HepG2 (cell line): ENCODE measurements around the gene ASPRV1. TPM values are rescaled to one million over a fixed set of nuclear protein-coding genes. Genes with fewer than 3 reads are reported as not detected.

Experiments used
- CCDC6 ChIP-seq: sonication (generic); formaldehyde crosslinking; IDR thresholded peaks from 2 replicates; pipeline ENCODE4 v1.8.1; 2022; ENCODE audit warnings: mild to moderate bottlenecking, missing genetic modification reagents, moderate library complexity
- CHD2 ChIP-seq: IDR thresholded peaks from 2 replicates; pipeline ENCODE4 v1.6.1; 2011; ENCODE audit warnings: low read depth, low read length, improper control_type of control experiment
- HDAC1 ChIP-seq: sonication (generic); formaldehyde crosslinking; IDR thresholded peaks from 2 replicates; pipeline ENCODE4 v1.5.1; 2020; ENCODE audit warnings: mild to moderate bottlenecking, missing genetic modification reagents
- HES4 ChIP-seq: sonication (generic); formaldehyde crosslinking; IDR thresholded peaks from 2 replicates; pipeline ENCODE4 v1.9.0; 2021; ENCODE audit warnings: mild to moderate bottlenecking, missing genetic modification reagents, borderline replicate concordance
- HMG20A ChIP-seq: IDR thresholded peaks from 2 replicates; pipeline ENCODE4 v1.6.1; 2016; ENCODE audit warnings: borderline replicate concordance
- TGIF2 ChIP-seq: IDR thresholded peaks from 2 replicates; pipeline ENCODE4 v1.6.1; 2016; ENCODE audit warnings: control low read depth, missing compliant biosample characterization
- ZNF563 ChIP-seq: sonication (generic); formaldehyde crosslinking; IDR thresholded peaks from 2 replicates; pipeline ENCODE4 v1.8.0; 2022; ENCODE audit warnings: mild to moderate bottlenecking, moderate library complexity, missing genetic modification reagents
- ZNF781 ChIP-seq: sonication (generic); formaldehyde crosslinking; IDR thresholded peaks from 2 replicates; pipeline ENCODE4 v1.5.1; 2020; ENCODE audit warnings: borderline replicate concordance, mild to moderate bottlenecking, missing genetic modification reagents; ENCODE audit errors: not compliant biosample characterization
- polyA plus RNA-seq, 8 experiments: library from polyadenylated mRNA; depleted of rRNA in 3 of 8; stranded (reverse) in 7 of 8; unstranded in 1 of 8; fragments of >200 nt; fragmentation: Illumina TruSeq in 4 of 8; extraction: Trizol in 4 of 8; gene quantifications; 2 replicates each; pipeline versions ENCODE4 v1.2.1 to v1.2.3, GENCODE V29; 2011 to 2016; ENCODE audit warnings: low read depth in 4 of 8, missing spikeins in 1 of 8, mixed read lengths in 1 of 8; ENCODE audit not compliant: insufficient read depth in 1 of 8
- total RNA-seq, 5 experiments: library from RNA; depleted of rRNA; stranded (reverse); fragments of >200 nt; fragmentation: Illumina TruSeq; extraction: Trizol; gene quantifications; 2 replicates each; pipeline ENCODE4 v1.2.3, GENCODE V29; 2016; ENCODE audit warnings: low read depth in 1 of 5
- TF ChIP-seq, protein P1 (sequence below): sonication (generic); formaldehyde crosslinking; IDR thresholded peaks from 2 replicates; pipeline ENCODE4 v1.4.0; 2020; ENCODE audit warnings: low read depth, missing genetic modification reagents
- TF ChIP-seq, protein P2 (sequence below): sonication (generic); formaldehyde crosslinking; IDR thresholded peaks from 2 replicates; pipeline ENCODE4 v1.4.0; 2020; ENCODE audit warnings: missing genetic modification reagents, borderline replicate concordance
- TF ChIP-seq, protein P3 (sequence below): sonication (generic); formaldehyde crosslinking; IDR thresholded peaks from 2 replicates; pipeline ENCODE4 v1.4.0; 2020; ENCODE audit warnings: missing genetic modification reagents
- TF ChIP-seq, protein P4 (sequence below): IDR thresholded peaks from 2 replicates; pipeline ENCODE4 v1.6.1; 2016

ASPRV1 gene
- total and polyA plus RNA-seq, 2 of the 13 experiments (the other 11 are each of a cell fraction or from before 2014, with no cell fraction given), result 0.40 to 0.48 TPM

DNA sequence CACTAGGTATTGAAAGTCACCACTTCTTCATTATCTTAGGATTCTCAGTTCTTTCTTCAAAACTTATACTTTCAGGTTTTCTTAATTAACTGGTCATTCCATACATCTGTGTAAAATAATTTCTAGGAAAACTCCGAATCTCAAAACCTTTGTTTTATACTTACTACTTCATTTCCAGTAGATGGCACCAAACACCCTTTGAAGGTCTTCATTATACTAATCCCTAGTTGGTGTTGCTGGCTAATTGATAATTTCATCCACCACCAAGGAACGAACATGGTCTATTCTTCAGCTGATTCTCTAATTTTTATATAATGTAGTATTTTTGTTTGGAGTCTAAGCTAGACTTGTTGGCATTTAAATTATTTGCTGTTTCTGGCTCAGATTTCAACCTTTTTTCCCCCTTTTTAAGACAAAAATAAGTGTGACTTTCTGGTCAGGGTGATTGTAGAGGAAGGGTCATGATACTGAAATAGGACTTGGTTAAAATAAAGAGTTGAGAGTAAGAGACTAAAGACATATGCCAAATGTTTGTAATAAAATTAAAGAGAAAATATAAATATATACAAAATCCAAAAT is 49.4 kb downstream of the ASPRV1 start (continued):
- TF ChIP-seq, protein P1, sequence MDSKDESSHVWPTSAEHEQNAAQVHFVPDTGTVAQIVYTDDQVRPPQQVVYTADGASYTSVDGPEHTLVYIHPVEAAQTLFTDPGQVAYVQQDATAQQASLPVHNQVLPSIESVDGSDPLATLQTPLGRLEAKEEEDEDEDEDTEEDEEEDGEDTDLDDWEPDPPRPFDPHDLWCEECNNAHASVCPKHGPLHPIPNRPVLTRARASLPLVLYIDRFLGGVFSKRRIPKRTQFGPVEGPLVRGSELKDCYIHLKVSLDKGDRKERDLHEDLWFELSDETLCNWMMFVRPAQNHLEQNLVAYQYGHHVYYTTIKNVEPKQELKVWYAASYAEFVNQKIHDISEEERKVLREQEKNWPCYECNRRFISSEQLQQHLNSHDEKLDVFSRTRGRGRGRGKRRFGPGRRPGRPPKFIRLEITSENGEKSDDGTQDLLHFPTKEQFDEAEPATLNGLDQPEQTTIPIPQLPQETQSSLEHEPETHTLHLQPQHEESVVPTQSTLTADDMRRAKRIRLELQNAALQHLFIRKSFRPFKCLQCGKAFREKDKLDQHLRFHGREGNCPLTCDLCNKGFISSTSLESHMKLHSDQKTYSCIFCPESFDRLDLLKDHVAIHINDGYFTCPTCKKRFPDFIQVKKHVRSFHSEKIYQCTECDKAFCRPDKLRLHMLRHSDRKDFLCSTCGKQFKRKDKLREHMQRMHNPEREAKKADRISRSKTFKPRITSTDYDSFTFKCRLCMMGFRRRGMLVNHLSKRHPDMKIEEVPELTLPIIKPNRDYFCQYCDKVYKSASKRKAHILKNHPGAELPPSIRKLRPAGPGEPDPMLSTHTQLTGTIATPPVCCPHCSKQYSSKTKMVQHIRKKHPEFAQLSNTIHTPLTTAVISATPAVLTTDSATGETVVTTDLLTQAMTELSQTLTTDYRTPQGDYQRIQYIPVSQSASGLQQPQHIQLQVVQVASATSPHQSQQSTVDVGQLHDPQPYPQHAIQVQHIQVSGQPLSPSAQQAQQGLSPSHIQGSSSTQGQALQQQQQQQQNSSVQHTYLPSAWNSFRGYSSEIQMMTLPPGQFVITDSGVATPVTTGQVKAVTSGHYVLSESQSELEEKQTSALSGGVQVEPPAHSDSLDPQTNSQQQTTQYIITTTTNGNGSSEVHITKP, result no peak
- TF ChIP-seq CCDC6 (CRISPR knock-in tag) (no peak), CHD2 (no peak), HES4 (no peak), HMG20A (CRISPR knock-in tag) (no peak), HDAC1 (no peak), ZNF781 (CRISPR knock-in tag) (no peak), ZNF563 (CRISPR knock-in tag) (no peak), TGIF2 (CRISPR knock-in tag) (0 out of 2 replicates have a peak, but pooled peaks have one; percentile 17)
- TF ChIP-seq, protein P2, sequence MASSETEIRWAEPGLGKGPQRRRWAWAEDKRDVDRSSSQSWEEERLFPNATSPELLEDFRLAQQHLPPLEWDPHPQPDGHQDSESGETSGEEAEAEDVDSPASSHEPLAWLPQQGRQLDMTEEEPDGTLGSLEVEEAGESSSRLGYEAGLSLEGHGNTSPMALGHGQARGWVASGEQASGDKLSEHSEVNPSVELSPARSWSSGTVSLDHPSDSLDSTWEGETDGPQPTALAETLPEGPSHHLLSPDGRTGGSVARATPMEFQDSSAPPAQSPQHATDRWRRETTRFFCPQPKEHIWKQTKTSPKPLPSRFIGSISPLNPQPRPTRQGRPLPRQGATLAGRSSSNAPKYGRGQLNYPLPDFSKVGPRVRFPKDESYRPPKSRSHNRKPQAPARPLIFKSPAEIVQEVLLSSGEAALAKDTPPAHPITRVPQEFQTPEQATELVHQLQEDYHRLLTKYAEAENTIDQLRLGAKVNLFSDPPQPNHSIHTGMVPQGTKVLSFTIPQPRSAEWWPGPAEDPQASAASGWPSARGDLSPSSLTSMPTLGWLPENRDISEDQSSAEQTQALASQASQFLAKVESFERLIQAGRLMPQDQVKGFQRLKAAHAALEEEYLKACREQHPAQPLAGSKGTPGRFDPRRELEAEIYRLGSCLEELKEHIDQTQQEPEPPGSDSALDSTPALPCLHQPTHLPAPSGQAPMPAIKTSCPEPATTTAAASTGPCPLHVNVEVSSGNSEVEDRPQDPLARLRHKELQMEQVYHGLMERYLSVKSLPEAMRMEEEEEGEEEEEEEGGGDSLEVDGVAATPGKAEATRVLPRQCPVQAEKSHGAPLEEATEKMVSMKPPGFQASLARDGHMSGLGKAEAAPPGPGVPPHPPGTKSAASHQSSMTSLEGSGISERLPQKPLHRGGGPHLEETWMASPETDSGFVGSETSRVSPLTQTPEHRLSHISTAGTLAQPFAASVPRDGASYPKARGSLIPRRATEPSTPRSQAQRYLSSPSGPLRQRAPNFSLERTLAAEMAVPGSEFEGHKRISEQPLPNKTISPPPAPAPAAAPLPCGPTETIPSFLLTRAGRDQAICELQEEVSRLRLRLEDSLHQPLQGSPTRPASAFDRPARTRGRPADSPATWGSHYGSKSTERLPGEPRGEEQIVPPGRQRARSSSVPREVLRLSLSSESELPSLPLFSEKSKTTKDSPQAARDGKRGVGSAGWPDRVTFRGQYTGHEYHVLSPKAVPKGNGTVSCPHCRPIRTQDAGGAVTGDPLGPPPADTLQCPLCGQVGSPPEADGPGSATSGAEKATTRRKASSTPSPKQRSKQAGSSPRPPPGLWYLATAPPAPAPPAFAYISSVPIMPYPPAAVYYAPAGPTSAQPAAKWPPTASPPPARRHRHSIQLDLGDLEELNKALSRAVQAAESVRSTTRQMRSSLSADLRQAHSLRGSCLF (CRISPR knock-in tag), result no peak
- TF ChIP-seq, protein P3, sequence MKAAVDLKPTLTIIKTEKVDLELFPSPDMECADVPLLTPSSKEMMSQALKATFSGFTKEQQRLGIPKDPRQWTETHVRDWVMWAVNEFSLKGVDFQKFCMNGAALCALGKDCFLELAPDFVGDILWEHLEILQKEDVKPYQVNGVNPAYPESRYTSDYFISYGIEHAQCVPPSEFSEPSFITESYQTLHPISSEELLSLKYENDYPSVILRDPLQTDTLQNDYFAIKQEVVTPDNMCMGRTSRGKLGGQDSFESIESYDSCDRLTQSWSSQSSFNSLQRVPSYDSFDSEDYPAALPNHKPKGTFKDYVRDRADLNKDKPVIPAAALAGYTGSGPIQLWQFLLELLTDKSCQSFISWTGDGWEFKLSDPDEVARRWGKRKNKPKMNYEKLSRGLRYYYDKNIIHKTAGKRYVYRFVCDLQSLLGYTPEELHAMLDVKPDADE, result no peak
- TF ChIP-seq, protein P4, sequence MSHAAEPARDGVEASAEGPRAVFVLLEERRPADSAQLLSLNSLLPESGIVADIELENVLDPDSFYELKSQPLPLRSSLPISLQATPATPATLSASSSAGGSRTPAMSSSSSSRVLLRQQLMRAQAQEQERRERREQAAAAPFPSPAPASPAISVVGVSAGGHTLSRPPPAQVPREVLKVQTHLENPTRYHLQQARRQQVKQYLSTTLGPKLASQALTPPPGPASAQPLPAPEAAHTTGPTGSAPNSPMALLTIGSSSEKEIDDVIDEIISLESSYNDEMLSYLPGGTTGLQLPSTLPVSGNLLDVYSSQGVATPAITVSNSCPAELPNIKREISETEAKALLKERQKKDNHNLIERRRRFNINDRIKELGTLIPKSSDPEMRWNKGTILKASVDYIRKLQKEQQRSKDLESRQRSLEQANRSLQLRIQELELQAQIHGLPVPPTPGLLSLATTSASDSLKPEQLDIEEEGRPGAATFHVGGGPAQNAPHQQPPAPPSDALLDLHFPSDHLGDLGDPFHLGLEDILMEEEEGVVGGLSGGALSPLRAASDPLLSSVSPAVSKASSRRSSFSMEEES (CRISPR knock-in tag), result 0 out of 2 replicates have a peak, but pooled peaks have one; percentile 11
